IPS DF 4.7 (cell line): ENCODE measurements around the gene WBP4.
"Not testable (repeated sequence)": the region's sequence is repeated elsewhere in the genome, so short reads cannot be mapped to it uniquely, and the experiment has no call there.

Experiments used
- DNase-seq: peaks from one replicate; pipeline ENCODE4 v3.0.0-alpha.2; 2013; ENCODE audit warnings: low spot score; ENCODE audit errors: extremely low read depth

Gene WBP4, protein sequence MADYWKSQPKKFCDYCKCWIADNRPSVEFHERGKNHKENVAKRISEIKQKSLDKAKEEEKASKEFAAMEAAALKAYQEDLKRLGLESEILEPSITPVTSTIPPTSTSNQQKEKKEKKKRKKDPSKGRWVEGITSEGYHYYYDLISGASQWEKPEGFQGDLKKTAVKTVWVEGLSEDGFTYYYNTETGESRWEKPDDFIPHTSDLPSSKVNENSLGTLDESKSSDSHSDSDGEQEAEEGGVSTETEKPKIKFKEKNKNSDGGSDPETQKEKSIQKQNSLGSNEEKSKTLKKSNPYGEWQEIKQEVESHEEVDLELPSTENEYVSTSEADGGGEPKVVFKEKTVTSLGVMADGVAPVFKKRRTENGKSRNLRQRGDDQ

DNA sequence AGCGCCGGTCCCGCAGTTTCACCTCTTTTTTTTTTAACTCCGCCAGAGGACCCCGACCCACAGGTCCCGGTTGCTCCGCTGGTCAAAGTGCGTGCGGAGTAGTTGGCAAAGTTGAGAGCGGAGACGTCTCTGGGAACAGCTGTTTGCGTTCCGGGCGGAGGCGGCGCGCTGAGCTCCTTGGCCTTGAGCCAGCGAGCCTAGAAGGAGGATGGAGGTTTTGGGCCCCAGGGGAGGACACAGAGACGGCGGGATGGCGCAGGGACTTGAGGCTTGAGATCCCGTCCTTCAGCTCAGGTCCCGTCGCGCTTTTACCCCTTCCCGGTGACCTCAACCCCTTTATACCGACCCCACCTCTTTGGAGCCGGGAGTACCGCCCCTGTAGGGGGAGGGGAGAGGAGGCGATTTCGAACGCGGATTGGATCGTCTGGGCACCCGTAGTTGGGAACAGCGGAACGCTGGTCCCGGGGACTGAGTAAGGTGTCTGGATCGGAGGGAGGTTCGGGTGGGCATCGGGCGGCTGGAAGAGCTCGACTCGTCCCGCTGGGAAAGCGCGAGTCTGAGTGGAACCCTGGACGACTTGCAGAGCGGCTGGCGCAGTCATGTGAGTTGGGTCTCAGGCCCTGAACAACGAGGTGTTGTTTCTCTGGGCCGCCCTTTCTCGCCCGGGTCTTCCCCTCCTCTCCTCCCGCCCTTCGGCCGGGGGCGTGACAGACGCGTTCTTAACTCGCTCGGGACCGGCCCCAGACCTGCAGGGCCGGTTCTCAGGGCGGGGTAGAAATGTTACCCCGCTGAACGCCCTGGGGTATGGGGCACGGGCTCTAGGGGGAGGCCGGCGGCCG lies at the start of gene WBP4:
Gene WBP4 (plus strand): TSS at position 435 of the 839 bp plus-strand sequence. CDS start 165 bp downstream, at position 600.
- DNase-seq = peak; percentile 81

DNA sequence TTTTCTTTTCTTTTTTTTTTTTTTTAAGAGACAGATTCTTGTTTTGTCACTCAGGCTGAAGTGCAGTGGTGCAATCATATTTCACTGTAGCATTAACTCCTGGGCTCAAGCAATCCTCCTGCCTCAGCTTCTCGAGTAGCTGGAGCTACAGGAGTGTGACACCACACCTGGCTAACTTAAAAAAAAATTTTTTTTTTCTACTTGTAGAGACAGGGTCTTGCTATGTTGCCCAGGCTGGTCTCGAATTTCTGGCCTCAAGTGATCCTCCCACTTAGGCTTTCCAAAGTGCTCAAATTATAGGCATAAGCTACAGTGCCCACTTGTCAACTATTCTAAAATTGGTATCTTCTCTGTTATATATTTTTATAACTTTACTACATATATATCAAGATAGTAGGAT lies 48.8 kb upstream of the WBP4 start:
- DNase-seq = no peak

DNA sequence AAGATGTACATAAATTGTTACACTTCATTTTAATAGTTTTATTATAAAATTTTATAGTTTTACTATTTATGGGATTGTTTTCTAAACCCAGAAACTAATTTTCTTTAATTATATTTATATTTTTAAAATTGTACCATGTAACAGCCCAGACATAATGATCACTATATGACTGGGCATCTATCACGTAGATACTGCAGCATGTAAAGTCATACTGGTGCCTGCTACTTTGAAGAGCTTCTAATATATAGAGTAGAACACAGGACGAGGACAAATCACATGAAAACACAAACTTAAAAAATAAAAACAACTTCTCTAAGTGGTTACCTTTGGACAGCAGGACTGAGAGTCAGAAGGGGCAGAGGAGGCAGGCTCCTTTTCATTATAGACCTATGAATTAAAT lies 47.5 kb upstream of the WBP4 start:
- no peak for DNase-seq

DNA sequence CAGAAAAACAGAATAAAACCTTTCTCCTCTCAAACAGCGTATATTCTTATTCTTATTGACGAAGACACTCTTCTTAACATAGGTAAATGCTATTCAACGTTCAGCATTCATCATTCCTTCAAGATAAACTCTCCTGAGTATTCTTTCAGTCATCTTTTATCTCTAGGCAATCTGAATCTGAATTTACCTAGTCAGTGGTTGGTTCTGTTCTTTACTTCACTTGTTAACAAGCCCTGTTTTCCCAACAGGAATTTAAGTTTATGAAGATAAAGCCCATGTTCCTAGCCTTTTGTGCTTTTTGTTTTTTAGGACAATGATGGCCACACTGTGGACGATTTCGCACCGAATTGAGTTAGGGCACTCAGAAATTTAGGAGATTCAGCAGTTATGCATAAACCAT lies 45.4 kb upstream of the WBP4 start:
- no peak for DNase-seq

DNA sequence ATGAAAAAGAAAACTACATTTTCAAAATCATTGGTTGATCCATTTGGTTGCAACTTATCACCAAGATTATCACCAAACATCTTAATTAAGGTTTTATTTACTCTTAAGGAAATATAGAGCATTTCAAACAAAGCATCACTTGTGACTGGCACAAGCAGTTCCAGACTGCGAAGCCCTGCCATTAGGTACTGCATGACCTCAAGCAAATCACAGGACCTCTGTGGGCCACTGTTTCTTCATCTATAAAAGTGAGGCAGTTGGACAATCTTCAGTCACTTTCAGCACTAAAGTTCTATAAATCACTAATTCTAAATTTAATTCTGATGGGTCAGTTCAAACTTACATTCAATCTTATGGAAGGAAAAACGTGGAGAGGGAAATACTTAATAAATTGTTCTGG lies 44.1 kb upstream of the WBP4 start:
- DNase-seq = no peak

DNA sequence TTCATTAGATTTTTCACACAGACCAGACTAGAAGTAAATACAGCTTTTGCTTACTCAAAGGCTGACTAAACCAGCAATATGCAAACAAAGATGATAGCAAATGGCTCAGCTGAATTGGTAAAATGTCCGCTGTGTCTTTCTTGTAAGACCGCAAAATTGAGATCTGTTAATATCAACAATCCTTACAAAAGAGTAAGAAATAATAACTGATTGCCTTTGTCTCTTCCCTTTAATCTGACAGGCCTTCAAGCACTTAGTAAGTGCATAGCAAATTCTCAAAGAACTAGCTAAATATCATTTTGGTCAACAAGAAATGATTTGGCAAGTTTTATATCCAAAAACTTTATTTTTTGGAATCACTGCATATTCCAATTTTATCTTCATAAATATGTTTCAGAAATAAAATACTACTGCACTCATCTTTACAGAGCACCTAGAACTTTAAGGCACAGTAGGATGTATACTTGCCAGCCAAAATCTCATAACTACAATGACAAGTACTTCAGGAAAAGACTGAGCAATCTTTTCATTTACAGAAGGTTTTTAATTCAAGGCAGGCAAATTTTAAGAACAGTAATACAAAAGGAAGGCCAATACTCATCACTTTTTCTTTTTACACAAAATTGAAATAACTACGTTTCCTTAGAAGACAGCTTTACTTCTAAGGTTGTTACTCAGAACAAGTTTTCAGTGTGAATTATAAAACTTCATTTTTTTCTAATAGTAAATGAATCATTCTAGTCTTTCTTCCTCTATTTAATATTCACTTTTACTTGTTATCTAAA lies 43.3 kb upstream of the WBP4 start:
- DNase-seq = no peak

DNA sequence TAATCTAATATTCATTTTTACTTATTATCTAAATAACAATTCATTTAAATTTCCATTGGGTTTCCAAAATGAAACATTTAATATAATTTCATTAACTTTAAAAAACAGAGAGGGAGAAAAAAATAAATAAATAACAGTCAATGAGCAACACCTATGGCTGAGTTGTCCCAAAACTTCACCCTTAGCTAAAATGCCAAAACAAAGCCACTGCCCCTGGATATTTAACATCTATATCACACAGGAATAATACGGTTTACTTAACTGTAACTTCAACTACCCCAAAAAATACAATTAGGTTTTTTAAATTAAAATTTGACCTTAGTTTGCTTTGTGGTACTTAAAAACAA lies 42.7 kb upstream of the WBP4 start:
- DNase-seq = no peak

DNA sequence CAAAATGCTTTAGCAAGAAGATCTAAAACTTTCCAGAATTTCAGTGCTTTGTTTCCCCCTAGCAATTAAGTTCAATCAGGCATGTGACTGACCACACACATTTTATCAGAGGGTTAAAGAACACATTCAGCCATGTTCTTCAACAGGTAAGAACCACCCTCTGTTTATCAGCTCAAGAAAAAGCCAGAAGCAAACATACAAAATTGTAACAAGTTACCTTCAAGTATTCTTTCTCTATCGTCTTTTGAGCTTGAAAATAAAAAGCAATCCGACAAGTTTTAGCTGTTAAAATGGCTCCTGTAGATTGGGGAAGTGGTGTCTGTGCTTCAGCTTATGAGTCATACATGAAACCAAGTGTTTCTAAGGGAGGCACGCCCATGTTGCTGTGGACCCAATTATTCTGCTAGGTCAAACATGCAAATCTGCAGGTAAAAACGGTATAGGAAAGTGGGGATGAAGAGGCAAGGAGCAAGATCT lies 42.3 kb upstream of the WBP4 start, which contains the start of gene ELF1:
Gene ELF1 (minus strand): TSS at position 306 of the 477 bp plus-strand sequence. CDS start 37,262 bp downstream, outside the sequence.
- DNase-seq = no peak

DNA sequence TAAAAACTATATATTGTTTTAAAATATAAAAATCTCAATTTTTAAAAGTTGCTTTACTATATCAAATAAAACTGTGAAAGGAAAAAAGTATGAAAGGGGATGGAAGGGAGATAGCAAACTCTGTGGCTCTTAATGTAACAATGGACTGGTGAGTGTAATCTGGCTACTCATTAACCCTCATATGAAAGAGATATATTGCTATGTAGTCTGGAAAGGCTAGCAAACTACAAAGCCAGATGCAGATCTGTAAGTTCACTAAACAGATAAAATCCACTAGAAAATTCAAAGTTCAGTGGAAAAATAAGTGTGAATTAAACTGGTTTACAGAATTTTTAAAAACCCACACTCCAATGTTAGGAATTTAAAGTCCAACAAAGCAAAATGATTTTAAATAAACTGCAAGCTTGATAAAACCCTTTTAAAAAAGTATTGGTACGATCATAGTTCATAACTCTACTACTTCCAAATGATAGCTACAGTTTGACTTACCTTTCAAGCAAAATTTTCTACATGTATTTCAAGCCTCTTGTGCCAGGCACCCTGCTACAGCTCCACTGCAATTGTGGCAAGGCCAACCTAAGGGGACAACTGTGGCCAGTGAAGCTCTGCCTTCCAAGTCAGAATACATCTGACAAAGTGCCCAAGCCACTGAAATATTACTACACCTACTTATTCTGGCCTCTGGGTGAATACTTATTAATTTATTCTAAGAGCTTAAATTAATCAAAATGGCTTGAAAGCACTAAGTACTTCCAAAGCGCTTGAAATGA lies 41.5 kb upstream of the WBP4 start:
- no peak for DNase-seq

DNA sequence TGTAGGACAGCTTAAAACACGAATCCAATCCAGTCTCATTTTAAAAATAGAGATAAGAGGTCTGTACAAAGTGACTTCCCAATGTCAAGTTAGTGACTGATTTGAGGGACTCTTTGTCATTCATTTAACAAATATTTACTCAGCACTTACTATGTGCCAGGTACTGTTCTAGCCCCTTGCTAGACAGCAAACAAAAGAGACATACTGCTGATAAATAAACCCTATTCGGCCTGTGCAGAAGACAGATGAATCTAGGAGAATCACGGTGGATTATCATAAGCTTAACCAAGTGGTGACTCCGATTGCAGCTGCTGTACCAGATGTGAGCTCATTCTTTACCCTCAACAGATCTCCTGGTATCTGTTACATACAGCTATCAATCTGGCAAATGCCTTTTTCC lies 35.8 kb upstream of the WBP4 start:
- no peak for DNase-seq

DNA sequence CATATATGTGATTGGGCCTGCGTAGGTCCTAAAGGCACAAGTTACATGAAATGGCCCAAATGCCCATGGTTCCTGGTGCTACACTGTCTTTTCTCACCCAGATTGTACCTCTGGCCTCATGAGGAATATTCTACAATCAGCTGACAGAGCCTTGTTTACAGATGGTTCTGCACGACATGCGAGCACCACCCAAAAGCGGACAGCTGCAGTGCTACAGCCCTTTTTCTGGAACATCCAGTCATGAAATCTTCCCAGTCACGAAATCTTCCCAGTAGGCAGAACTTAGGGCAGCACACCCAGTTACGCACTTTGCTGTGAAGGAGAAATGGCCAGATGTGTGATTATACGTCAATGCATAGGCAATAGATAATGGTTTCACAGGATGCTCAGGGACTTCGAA lies 34.5 kb upstream of the WBP4 start:
- no peak for DNase-seq

DNA sequence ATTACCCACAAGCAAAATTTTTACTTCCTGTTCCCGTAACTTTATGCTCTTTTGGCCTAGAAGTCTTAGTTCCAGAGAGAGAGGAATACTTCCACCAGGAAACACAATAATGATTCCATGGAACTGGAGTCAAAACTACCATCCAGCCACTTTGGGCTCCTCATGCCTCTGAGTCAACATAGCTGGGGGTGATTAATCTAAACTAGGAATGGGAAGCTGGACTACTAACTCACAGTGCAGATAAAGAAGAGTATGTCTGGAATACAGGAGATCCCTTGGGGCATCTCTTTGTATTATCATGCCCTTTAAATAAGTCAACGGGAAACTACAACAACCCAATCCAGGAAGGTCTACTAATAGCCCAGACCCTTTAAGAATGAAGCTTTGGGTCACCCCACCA lies 33.3 kb upstream of the WBP4 start:
- no peak for DNase-seq

DNA sequence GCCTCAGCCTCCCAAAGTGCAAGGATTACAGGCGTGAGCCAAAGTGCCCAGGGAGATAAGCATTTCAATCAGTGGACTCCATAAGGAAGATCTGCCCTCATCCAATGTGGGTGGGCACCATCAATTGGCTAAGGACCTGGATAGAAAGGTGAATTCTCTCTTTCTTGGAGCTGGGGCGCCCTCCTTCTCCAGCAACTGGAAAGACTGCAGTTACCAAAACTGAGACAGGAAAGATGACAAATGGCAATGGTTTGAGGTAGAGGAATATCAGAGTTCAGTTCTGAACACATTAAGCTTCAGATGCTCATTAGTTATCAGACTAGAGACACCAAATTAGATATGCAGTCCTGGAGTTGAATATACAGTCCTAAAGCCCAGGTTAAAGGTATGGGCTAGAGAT lies 31.7 kb upstream of the WBP4 start:
- no peak for DNase-seq

DNA sequence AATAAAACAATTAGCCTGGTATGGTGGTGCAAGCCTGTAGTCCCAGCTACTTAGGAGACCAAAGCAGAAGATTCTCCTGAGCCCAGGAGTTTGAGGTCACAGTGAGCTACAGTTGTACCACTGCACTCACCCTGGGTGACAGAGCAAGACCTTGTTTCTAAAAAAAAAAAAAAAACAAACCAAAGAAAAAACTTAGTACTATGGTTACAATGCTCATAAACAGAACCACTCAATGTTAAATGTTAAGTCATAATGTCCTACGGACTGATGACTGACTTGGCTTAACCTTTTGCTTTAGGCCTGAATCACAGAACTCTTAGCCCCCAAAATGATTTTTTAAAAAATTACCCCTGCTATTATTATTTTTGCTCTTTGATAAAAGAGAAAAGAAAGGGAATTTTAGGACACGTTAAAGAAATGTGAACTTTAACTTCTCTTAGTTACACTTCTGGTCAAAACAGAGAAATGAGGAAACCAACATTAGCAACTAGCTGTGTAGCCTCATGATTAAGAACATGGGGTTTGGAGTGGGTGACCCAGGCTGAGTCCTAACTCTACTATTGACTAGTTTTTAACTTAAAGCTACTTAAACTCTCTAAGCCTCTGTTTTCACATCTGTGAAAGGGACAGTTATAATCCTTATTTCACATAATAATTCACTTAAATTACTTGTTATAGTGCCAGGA lies 28.5 kb upstream of the WBP4 start:
- DNase-seq = no peak

DNA sequence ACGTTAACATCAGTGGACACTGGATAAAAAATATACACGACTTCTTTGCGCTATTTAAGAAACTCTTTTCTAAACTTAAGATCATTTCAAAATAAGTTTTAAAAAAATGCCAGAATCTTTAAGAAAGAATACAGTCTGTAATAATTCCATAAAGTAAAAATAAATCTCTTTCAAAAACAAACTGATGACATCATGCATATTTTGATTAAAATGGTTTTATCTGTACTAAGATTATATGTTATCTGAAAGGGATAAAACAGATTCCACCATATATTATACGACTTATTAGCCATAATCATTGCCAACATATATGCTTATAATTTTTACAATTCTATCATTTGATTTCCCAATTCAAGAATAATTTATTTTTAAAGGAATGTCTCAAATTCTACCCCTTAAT lies 26.9 kb upstream of the WBP4 start:
- DNase-seq = no peak

DNA sequence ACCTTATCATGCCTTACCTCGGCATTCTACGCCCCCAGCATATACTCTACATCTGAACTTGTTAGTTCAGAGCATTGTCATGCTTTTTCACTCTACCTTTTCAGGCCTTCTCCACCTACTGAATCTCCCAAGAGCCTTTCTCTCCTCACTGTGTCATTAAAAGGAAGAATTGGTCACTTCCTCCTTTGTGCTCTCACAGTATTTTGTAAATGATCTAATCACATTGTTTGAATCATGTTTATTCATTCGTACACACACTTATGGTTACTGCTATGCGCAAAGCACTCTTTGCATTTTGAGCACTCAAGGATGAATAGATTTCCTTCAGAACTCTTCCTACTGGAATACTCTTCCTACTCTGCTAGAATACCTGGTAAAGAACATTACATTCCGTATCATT lies 26.4 kb upstream of the WBP4 start:
- no peak for DNase-seq

DNA sequence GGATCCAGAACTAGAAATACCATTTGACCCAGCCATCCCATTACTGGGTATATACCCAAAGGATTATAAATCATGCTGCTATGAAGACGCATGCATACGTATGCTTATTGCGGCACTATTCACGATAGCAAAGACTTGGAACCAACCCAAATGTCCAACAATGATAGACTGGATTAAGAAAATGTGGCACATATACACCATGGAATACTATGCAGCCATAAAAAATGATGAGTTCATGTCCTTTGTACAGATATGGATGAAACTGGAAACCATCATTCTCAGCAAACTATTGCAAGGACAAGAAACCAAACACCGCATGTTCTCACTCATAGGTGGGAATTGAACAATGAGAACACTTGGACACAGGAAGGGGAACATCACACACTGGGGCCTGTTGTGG lies 24.8 kb upstream of the WBP4 start:
- DNase-seq = not testable (repeated sequence)

DNA sequence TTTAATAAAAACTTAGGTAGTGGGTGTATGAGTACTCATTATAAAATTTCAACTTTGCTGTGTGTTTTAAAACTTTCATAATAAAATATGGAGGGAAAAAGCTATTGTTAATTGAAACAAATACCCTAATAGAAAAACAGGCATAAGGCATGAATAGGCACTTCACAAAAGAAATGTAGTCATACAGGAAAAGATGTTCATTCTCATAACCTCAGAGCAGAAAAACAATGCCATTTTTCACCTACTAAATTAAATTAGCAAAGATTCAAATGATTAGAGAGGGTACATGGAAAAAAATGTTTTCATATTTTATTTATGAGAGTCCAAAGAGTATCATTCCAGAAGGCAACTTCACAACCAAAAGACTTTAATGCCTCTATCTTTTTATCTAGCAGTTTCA lies 21.6 kb upstream of the WBP4 start:
- no peak for DNase-seq

DNA sequence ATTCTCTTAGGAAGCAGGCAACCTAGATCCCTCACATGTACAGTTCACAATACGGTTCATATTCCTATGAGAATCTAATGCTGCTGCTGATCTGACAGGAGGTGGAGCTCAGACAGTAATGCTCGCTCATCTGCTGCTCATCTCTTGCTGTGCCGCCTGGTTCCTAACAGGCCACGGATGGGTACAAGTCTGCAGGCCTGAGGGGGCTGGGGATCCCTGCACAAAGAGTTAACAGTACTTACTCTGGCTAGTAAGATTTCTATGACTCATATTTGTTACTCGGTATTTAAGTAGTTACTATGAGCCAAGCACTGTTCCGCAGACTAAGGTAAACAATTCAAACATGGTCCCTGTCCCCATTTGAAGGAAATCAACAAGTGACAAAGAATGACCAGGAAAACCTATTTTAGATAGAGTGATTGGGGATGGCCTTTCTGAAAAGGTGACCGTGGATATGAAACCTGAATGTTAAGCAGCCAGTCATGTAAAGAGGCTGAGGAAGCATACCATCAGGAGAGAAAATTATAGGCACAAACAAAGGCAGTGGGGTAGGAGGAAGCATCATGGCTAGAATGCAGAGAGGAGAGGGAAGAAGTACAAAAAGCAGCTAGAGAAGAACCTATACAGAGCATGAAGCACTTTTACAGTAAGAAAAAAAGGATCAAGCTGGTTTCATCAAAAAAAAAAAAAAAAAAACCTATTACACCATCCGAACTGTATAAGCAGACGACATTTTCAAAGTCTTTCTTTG lies 20.6 kb upstream of the WBP4 start:
- DNase-seq = no peak

DNA sequence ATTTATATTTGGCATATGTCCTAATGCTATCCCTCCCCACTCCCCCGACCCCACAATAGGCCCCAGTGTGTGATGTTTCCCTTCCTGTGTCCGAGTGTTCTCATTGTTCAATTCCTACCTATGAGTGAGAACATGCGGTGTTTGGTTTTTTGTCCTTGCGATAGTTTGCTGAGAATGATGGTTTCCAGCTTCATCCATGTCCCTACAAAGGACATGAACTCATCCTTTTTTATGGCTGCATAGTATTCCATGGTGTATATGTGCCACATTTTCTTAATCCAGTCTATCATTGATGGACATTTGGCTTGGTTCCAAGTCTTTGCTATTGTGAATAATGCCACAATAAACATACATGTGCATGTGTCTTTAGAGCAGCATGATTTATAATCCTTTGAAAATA lies 18.9 kb upstream of the WBP4 start:
- DNase-seq = not testable (repeated sequence)
